H1 (cell line): ENCODE data around the gene DUSP3. TPM values are rescaled to one million over a fixed set of nuclear protein-coding genes. Genes with fewer than 3 reads are reported as not detected.

Experiments
- CTCF ChIA-PET: fragments of 300-600 bp; sonication (Branson Sonifier 250); formaldehyde crosslinking; loops from one replicate; lab custom pipeline; 2021; ENCODE audit not compliant: partially characterized antibody; lab: Charles Lee
- POLR2A ChIA-PET: fragments of 300-600 bp; sonication (Branson Sonifier 250); formaldehyde crosslinking; loops from one replicate; lab custom pipeline; 2021; ENCODE audit warnings: inconsistent platforms; ENCODE audit not compliant: partially characterized antibody; lab: Charles Lee
- DNase-seq, 2 experiments: peaks; one replicate each; pipeline versions ENCODE4 v3.0.0 to v3.0.0-alpha.2; 2010 to 2022; ENCODE audit warnings: low spot score in 2 of 2, low read depth in 1 of 2, mixed read lengths in 1 of 2
- FAIRE-seq: peaks from 2 replicates; lab custom pipeline; 2011; peaks lifted over from hg19 to GRCh38; lab: Jason Lieb, UNC
- H2AFZ ChIP-seq: 2 replicates; pipeline ENCODE4 v1.8.1; 2012; ENCODE audit warnings: low read length, inconsistent platforms
- H2AK5ac ChIP-seq: 2 replicates; pipeline ENCODE4 v1.6.1; 2013; ENCODE audit warnings: low read depth, low read length
- H2BK120ac ChIP-seq: replicated peaks from 2 replicates; pipeline ENCODE3; 2013; ENCODE audit warnings: low read depth, low read length, inconsistent platforms
- H2BK12ac ChIP-seq: 2 replicates; pipeline ENCODE4 v1.6.1; 2013; ENCODE audit warnings: low read depth, low read length
- H2BK15ac ChIP-seq: 2 replicates; pipeline ENCODE4 v1.6.1; 2013; ENCODE audit warnings: low read length
- H2BK20ac ChIP-seq: 2 replicates; pipeline ENCODE4 v1.6.1; 2013; ENCODE audit warnings: low read length
- H2BK5ac ChIP-seq: 2 replicates; pipeline ENCODE4 v1.6.1; 2013; ENCODE audit warnings: low read depth, low read length
- H3K14ac ChIP-seq: 2 replicates; pipeline ENCODE4 v1.6.1; 2013; ENCODE audit warnings: inconsistent platforms; ENCODE audit not compliant: insufficient read length
- H3K18ac ChIP-seq: 2 replicates; pipeline ENCODE4 v1.6.1; 2013; ENCODE audit warnings: low read length; ENCODE audit errors: extremely low read depth
- H3K23ac ChIP-seq: 2 replicates; pipeline ENCODE4 v1.6.1; 2013; ENCODE audit warnings: inconsistent platforms; ENCODE audit not compliant: insufficient read length
- H3K23me2 ChIP-seq: 2 replicates; pipeline ENCODE4 v1.6.1; 2013; ENCODE audit warnings: low read depth, low read length
- H3K27ac ChIP-seq: 2 replicates; pipeline ENCODE4 v1.6.1; 2011; ENCODE audit warnings: low read depth, low read length, inconsistent platforms
- H3K27me3 ChIP-seq, 4 experiments: replicated peaks in 1 of 4; 1 replicate in 1 of 4; 2 replicates in 3 of 4; pipeline versions ENCODE4 v1.6.1 to v1.8.1; 2011 to 2013; ENCODE audit warnings: low read length in 3 of 4, mild to moderate bottlenecking in 3 of 4, inconsistent platforms in 2 of 4, mixed read lengths in 2 of 4, moderate library complexity in 1 of 4; ENCODE audit not compliant: control insufficient read depth in 3 of 4, insufficient read depth in 3 of 4; ENCODE audit errors: extremely low read depth in 1 of 4
- H3K36me3 ChIP-seq, 4 experiments: 2 replicates each; pipeline versions ENCODE4 v1.6.1 to v1.8.1; 2011 to 2013; ENCODE audit warnings: mild to moderate bottlenecking in 4 of 4, low read length in 3 of 4, moderate library complexity in 2 of 4, control low read depth in 1 of 4, inconsistent platforms in 1 of 4; ENCODE audit not compliant: insufficient read depth in 4 of 4, control insufficient read depth in 2 of 4
- H3K4ac ChIP-seq: replicated peaks from 2 replicates; pipeline ENCODE3; 2013; ENCODE audit warnings: low read length, low read depth, mixed read lengths, inconsistent platforms; ENCODE audit not compliant: insufficient read length
- H3K4me1 ChIP-seq, 4 experiments: replicated peaks in 1 of 4; 1 replicate in 1 of 4; 2 replicates in 3 of 4; pipeline versions ENCODE4 v1.6.1 to v1.8.1; 2011 to 2013; ENCODE audit warnings: low read length in 3 of 4, inconsistent platforms in 2 of 4, mixed read lengths in 1 of 4; ENCODE audit not compliant: insufficient read depth in 4 of 4, control insufficient read depth in 3 of 4
- H3K4me2 ChIP-seq, 2 experiments: 2 replicates each; pipeline versions ENCODE4 v1.6.1 to v1.8.1; 2011 to 2013; ENCODE audit warnings: low read depth in 2 of 2, low read length in 2 of 2, control low read depth in 1 of 2, inconsistent platforms in 1 of 2, mild to moderate bottlenecking in 1 of 2; ENCODE audit not compliant: insufficient read depth in 1 of 2
- H3K4me3 ChIP-seq, 4 experiments: fragments of 200-600, 300-600 bp in 1 of 4; sonication (generic), shearing (Covaris generic), sonication (Bioruptor Twin) in 1 of 4; 2 replicates each; pipeline versions ENCODE4 v1.5.1 to v1.8.1; 2011 to 2016; ENCODE audit warnings: low read length in 4 of 4, low read depth in 3 of 4, control low read depth in 2 of 4, inconsistent platforms in 2 of 4, mild to moderate bottlenecking in 2 of 4, mixed read lengths in 1 of 4, moderate library complexity in 1 of 4; ENCODE audit not compliant: insufficient read depth in 2 of 4; ENCODE audit errors: extremely low read depth in 1 of 4
- H3K56ac ChIP-seq: replicated peaks from 2 replicates; pipeline ENCODE3; 2013; ENCODE audit warnings: low read depth, mild to moderate bottlenecking, mixed read lengths, low read length, inconsistent platforms; ENCODE audit not compliant: insufficient read length
- H3K79me1 ChIP-seq: 2 replicates; pipeline ENCODE4 v1.6.1; 2013; ENCODE audit warnings: low read depth, low read length, control low read depth
- H3K79me2 ChIP-seq, 2 experiments: 2 replicates each; pipeline versions ENCODE4 v1.6.1 to v1.8.1; 2012 to 2013; ENCODE audit warnings: low read length in 2 of 2, mild to moderate bottlenecking in 2 of 2, inconsistent platforms in 1 of 2; ENCODE audit not compliant: insufficient read depth in 2 of 2, control insufficient read depth in 1 of 2
- H3K9ac ChIP-seq, 4 experiments: replicated peaks in 1 of 4; 1 replicate in 1 of 4; 2 replicates in 3 of 4; pipeline versions ENCODE4 v1.6.1 to v1.8.1; 2011 to 2013; ENCODE audit warnings: low read depth in 3 of 4, low read length in 3 of 4, control low read depth in 2 of 4, mild to moderate bottlenecking in 2 of 4, moderate library complexity in 2 of 4, inconsistent platforms in 1 of 4; ENCODE audit errors: extremely low read depth in 1 of 4
- H3K9me3 ChIP-seq, 2 experiments: 2 replicates each; pipeline versions ENCODE4 v1.6.1 to v1.8.1; 2012 to 2013; ENCODE audit warnings: mild to moderate bottlenecking in 2 of 2, moderate library complexity in 2 of 2, control low read depth in 1 of 2, inconsistent platforms in 1 of 2, low read depth in 1 of 2, low read length in 1 of 2, mixed read lengths in 1 of 2; ENCODE audit not compliant: insufficient read depth in 2 of 2
- H4K20me1 ChIP-seq, 2 experiments: replicated peaks in 1 of 2; 2 replicates each; pipeline versions ENCODE3 to v1.8.1; 2011 to 2013; ENCODE audit warnings: inconsistent platforms in 2 of 2, low read length in 2 of 2, mild to moderate bottlenecking in 1 of 2; ENCODE audit not compliant: insufficient read depth in 2 of 2, control insufficient read depth in 1 of 2
- H4K5ac ChIP-seq: 2 replicates; pipeline ENCODE4 v1.6.1; 2013; ENCODE audit warnings: low read length, low read depth, mixed read lengths, inconsistent platforms; ENCODE audit not compliant: insufficient read length
- H4K8ac ChIP-seq: 2 replicates; pipeline ENCODE4 v1.8.0; 2013; ENCODE audit warnings: mild to moderate bottlenecking, moderate library complexity, low read length, inconsistent platforms; ENCODE audit not compliant: insufficient read depth; ENCODE audit errors: extremely low read depth
- H4K91ac ChIP-seq: replicated peaks from 2 replicates; pipeline ENCODE3; 2013; ENCODE audit warnings: low read length, mixed read lengths, inconsistent platforms; ENCODE audit not compliant: insufficient read length
- ASH2L ChIP-seq: fragments of 200-600, 300-600 bp; sonication (generic); IDR thresholded peaks from one replicate; pipeline ENCODE4 v1.7.1; 2017; ENCODE audit warnings: low read length
- CHD1 ChIP-seq: IDR thresholded peaks from 2 replicates; pipeline ENCODE4 v1.6.1; 2012; ENCODE audit warnings: low read depth, low read length, improper control_type of control experiment
- HDAC2 ChIP-seq, 2 experiments: fragments of 300-600 bp in 1 of 2; sonication (generic) in 1 of 2; IDR thresholded peaks; 2 replicates each; pipeline ENCODE4 v1.6.1; 2011 to 2012; ENCODE audit warnings: low read depth in 2 of 2, low read length in 2 of 2, mild to moderate bottlenecking in 2 of 2, moderate library complexity in 2 of 2, borderline replicate concordance in 1 of 2, inconsistent platforms in 1 of 2
- NRF1 ChIP-seq: IDR thresholded peaks from 2 replicates; pipeline ENCODE4 v1.6.1; 2011; ENCODE audit warnings: mild to moderate bottlenecking, low read depth, low read length, improper control_type of control experiment
- POLR2A ChIP-seq, 2 experiments: IDR thresholded peaks; 1 replicate in 1 of 2; 2 replicates in 1 of 2; pipeline ENCODE4 v1.6.1; 2011; ENCODE audit warnings: low read depth in 2 of 2, low read length in 2 of 2, mild to moderate bottlenecking in 2 of 2; ENCODE audit errors: control extremely low read depth in 1 of 2
- RNF2 ChIP-seq: fragments of 200-900, 300-1000 bp; sonication (generic); IDR thresholded peaks from 2 replicates; pipeline ENCODE4 v1.7.1; 2016; ENCODE audit warnings: borderline replicate concordance, low read depth, mild to moderate bottlenecking, antibody characterized with exemption, low read length; ENCODE audit not compliant: poor library complexity, severe bottlenecking; ENCODE audit errors: missing control alignments
- SP2 ChIP-seq: IDR thresholded peaks from 2 replicates; pipeline ENCODE4 v1.6.1; 2012; ENCODE audit warnings: mild to moderate bottlenecking, low read length, inconsistent platforms
- ZNF274 ChIP-seq: IDR thresholded peaks from 2 replicates; pipeline ENCODE4 v1.7.0; 2012; ENCODE audit warnings: low read length, borderline replicate concordance; ENCODE audit errors: extremely low read depth
- WGBS, 2 experiments: shearing (Covaris generic) in 1 of 2; methylation state at CpG; one replicate each; pipeline versions ENCODE4 v1.1.6 to v1.1.7; 2013 to 2015; ENCODE audit warnings: low lambda C conversion rate in 2 of 2, mixed read lengths in 2 of 2, inconsistent platforms in 1 of 2, low coverage in 1 of 2, missing lambda C conversion rate in 1 of 2; ENCODE audit not compliant: insufficient replicate concordance in 2 of 2, insufficient coverage in 1 of 2, insufficient read length in 1 of 2; ENCODE audit errors: extremely low coverage in 1 of 2, missing lambda C conversion rate in 1 of 2; 5-methylcytosine and 5-hydroxymethylcytosine counted together
- polyA plus RNA-seq, 7 experiments: library from polyadenylated mRNA; depleted of rRNA in 3 of 7; stranded (reverse) in 5 of 7; unstranded in 2 of 7; fragments of >200 nt in 5 of 7; fragments of 200-250 nt in 2 of 7; gene quantifications; 1 replicate in 5 of 7; 2 replicates in 1 of 7; 4 replicates in 1 of 7; pipeline versions ENCODE4 v1.2.1 to v1.2.3, GENCODE V29; 2011 to 2013; ENCODE audit warnings: missing spikeins in 2 of 7, mixed read lengths in 2 of 7
- total RNA-seq: library from RNA; stranded (reverse); fragmentation: NEBNext Ultra II Directional; extraction: Animal tissue kit (Norgen Biotek cat#: 25700); gene quantifications from 2 replicates; pipeline ENCODE4 v1.2.1, GENCODE V29; 2021
- TF ChIP-seq, protein P1 (sequence below): IDR thresholded peaks from 2 replicates; pipeline ENCODE4 v1.6.1; 2011; ENCODE audit warnings: low read depth, mild to moderate bottlenecking, low read length; ENCODE audit not compliant: insufficient read depth

Gene DUSP3
- total and polyA plus RNA-seq, 2 of the 8 experiments (the other 6 are each of a cell fraction or from before 2014, with no cell fraction given): 15.1 to 21.2 TPM

DNA sequence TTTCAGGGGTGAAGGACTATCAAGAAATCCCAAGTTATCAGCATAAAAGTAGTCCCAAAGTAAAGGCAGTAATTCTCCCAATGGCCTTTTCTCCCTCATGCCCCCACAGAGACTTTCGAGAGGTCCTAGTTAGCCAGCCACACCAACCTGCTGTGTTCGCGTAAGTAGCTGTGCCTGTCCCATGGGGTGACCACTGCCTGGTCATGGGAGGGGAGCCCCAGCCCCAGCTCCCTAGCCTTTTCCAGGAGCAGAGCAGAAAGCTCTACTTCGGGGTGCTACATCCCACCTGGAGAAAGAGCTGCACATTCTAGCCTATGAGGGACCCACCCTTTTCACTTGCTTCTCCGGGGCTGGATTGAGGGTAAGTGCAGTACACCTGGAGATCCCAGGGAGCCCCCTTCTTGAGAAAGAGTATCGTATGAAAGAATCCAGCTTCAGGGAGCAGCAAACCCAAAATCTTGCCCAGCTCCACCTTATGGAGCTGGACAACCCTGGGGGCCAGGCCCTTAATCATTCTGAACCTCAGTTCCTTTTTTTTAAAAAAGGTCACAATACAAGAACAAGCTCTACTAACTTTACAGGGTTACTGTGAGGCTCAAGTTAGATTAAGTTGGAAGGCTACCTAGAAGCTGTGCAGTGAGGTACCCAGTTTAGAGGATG, 11.6 kb downstream of the DUSP3 start:
- Histone ChIP-seq H3K27me3 (no peaks in the 10 kb centered on the region), H3K27ac (no peak overlapping the region), H2BK20ac (no peak overlapping the region), H3K4me2 (no peak overlapping the region), H3K9me3 (no peaks in the 10 kb centered on the region), H2BK5ac (no peak overlapping the region), H2BK120ac (no peak overlapping the region), H4K91ac (no peak overlapping the region), H2BK15ac (no peak overlapping the region), H4K8ac (no peak overlapping the region), H3K23me2 (no peaks in the 10 kb centered on the region), H3K36me3 (peaks cover 0 to 10% (median 4%) of the 10 kb centered on the region in 4 experiments; a peak in 3 of 8 replicates), H3K9ac (no peak overlapping the region), H2AK5ac (no peak overlapping the region), H3K4ac (no peak overlapping the region), H3K56ac (no peak overlapping the region), H4K5ac (no peak overlapping the region), H2BK12ac (no peak overlapping the region), H3K4me3 (no peak overlapping the region), H3K18ac (no peak overlapping the region), H3K4me1 (no peaks in the 10 kb centered on the region), H3K23ac (no peak overlapping the region), H4K20me1 (no peaks in the 10 kb centered on the region), H3K79me2 (no peaks in the 10 kb centered on the region), H3K14ac (no peak overlapping the region), H3K79me1 (no peaks in the 10 kb centered on the region; the same call in 1 of the 2 replicates), H2AFZ (no peak overlapping the region)
- 88% methylated on average over 6 of the region's 6 CpGs; no CpG with 5 or more reads in 1 of the 2 experiments for WGBS, 2 experiments
- ChIA-PET POLR2A (interaction anchor here (0.6 to 1.4 kb wide), 4 partner anchors 11 to 736 kb away, joined by 3 to 5 read pairs (median 3); partner anchors contain the start of gene GPATCH8), CTCF (interaction anchor here (0.6 to 15.3 kb wide), 33 partner anchors 8 to 244 kb away, joined by 3 to 220 read pairs (median 4); partner anchors contain the start of genes CD300LG, CFAP97D1 and SOST)
- no peak for FAIRE-seq
- DNase-seq: no peak
- TF ChIP-seq SP2 (no peak), RNF2 (no peak), ZNF274 (no peak), NRF1 (no peak), CHD1 (no peak), POLR2A (IDR thresholded peaks at IDR 0.05; ENCODE audit: control extremely low read depth in 1 of 2, low read depth in 2 of 2, low read length in 2 of 2) (no peak), ASH2L (no peak), HDAC2 (IDR thresholded peaks at IDR 0.05; ENCODE audit: borderline replicate concordance in 1 of 2, low read depth in 2 of 2, low read length in 2 of 2) (no peak)
- TF ChIP-seq, protein P1, sequence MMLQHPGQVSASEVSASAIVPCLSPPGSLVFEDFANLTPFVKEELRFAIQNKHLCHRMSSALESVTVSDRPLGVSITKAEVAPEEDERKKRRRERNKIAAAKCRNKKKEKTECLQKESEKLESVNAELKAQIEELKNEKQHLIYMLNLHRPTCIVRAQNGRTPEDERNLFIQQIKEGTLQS: no peak
